ENCODE results near the gene LRP6.

- TF ChIP-seq CTCF (IDR thresholded peaks at IDR 0.05) = no peak
- TF ChIP-seq POLR2A (IDR thresholded peaks at IDR 0.05) = no peak
Measured at GRCh38 chr12:12214201-12214600, 52.6 kb downstream of the LRP6 start.
